SK-N-SH treated with all-trans-retinoic acid at 6 μM for 48 hours (cell line): Measurements from ENCODE around the gene SLC33A1.

Source experiments
- ATAC-seq: fragments of 200-7000 bp; cut with Tn5 transposase; 3 replicates; pipeline ENCODE4 v1.9.1; 2020; ENCODE audit warnings: mild to moderate bottlenecking, moderate library complexity
- ARNTL ChIP-seq: fragments of 450-650 bp; formaldehyde crosslinking; IDR thresholded peaks from 2 replicates; pipeline ENCODE4 v1.5.0; 2020; ENCODE audit warnings: low read depth, mild to moderate bottlenecking, moderate library complexity, borderline replicate concordance
- BACH2 ChIP-seq: fragments of 250-450 bp; sonication (Bioruptor Pico); IDR thresholded peaks from 2 replicates; pipeline ENCODE4 v1.9.0; 2021; ENCODE audit warnings: mild to moderate bottlenecking, borderline replicate concordance
- CSDC2 ChIP-seq: fragments of 250-450 bp; sonication (Bioruptor Pico); IDR thresholded peaks from 2 replicates; pipeline ENCODE4 v1.5.0; 2020; ENCODE audit warnings: mild to moderate bottlenecking, moderate library complexity
- CSRNP3 ChIP-seq: fragments of 250-450 bp; sonication (Bioruptor Pico); IDR thresholded peaks from 2 replicates; pipeline ENCODE4 v1.5.1; 2021; ENCODE audit warnings: mild to moderate bottlenecking, moderate library complexity
- ESRRG ChIP-seq: fragments of 250-450 bp; sonication (Bioruptor Pico); IDR thresholded peaks from 2 replicates; pipeline ENCODE4 v1.6.1; 2021; ENCODE audit warnings: mild to moderate bottlenecking
- GLIS3 ChIP-seq: fragments of 250-450 bp; sonication (Bioruptor Pico); IDR thresholded peaks from 2 replicates; pipeline ENCODE4 v1.5.0; 2020; ENCODE audit warnings: mild to moderate bottlenecking, moderate library complexity
- ISL1 ChIP-seq: fragments of 250-450 bp; sonication (Bioruptor Pico); IDR thresholded peaks from 2 replicates; pipeline ENCODE4 v2.1.2; 2022; ENCODE audit warnings: mild to moderate bottlenecking, moderate library complexity
- OSR1 ChIP-seq: fragments of 250-450 bp; sonication (Bioruptor Pico); IDR thresholded peaks from 2 replicates; pipeline ENCODE4 v1.8.0; 2022; ENCODE audit warnings: moderate library complexity, mild to moderate bottlenecking, inconsistent platforms
- PPARA ChIP-seq: fragments of 250-450 bp; sonication (Bioruptor Pico); IDR thresholded peaks from 2 replicates; pipeline ENCODE4 v1.5.0; 2020; ENCODE audit warnings: mild to moderate bottlenecking, borderline replicate concordance
- RARB ChIP-seq: fragments of 250-450 bp; sonication (Bioruptor Pico); IDR thresholded peaks from 2 replicates; pipeline ENCODE4 v1.8.0; 2021; ENCODE audit warnings: mild to moderate bottlenecking, moderate library complexity
- SNAI2 ChIP-seq: fragments of 250-450 bp; sonication (Bioruptor Pico); IDR thresholded peaks from 2 replicates; pipeline ENCODE4 v1.5.0; 2020; ENCODE audit warnings: mild to moderate bottlenecking, moderate library complexity
- TCF4 ChIP-seq: fragments of 250-450 bp; sonication (Bioruptor Pico); IDR thresholded peaks from 2 replicates; pipeline ENCODE4 v1.8.0; 2021; ENCODE audit warnings: mild to moderate bottlenecking, moderate library complexity, borderline replicate concordance
- TOX ChIP-seq: fragments of 250-450 bp; sonication (Bioruptor Pico); IDR thresholded peaks from 2 replicates; pipeline ENCODE4 v1.8.0; 2021; ENCODE audit warnings: mild to moderate bottlenecking, moderate library complexity, borderline replicate concordance
- ZC3H10 ChIP-seq: fragments of 250-450 bp; sonication (Bioruptor Pico); IDR thresholded peaks from 2 replicates; pipeline ENCODE4 v1.5.1; 2021; ENCODE audit warnings: mild to moderate bottlenecking, moderate library complexity
- ZFP3 ChIP-seq: fragments of 250-450 bp; sonication (Bioruptor Pico); IDR thresholded peaks from 2 replicates; pipeline ENCODE4 v1.5.0; 2020; ENCODE audit warnings: mild to moderate bottlenecking, moderate library complexity
- ZNF565 ChIP-seq: fragments of 450-650 bp; formaldehyde crosslinking; conservative IDR thresholded peaks from 2 replicates; pipeline ENCODE4 v1.5.0; 2020; ENCODE audit warnings: low read depth, mild to moderate bottlenecking, moderate library complexity
- ZNF70 ChIP-seq: fragments of 450-650 bp; formaldehyde crosslinking; IDR thresholded peaks from 2 replicates; pipeline ENCODE4 v1.5.0; 2020; ENCODE audit warnings: mild to moderate bottlenecking, moderate library complexity
- ZNF8 ChIP-seq: fragments of 450-650 bp; formaldehyde crosslinking; IDR thresholded peaks from 2 replicates; pipeline ENCODE4 v1.5.0; 2020; ENCODE audit warnings: mild to moderate bottlenecking, moderate library complexity
- TF ChIP-seq, protein P1 (sequence below): fragments of 250-450 bp; sonication (Bioruptor Pico); IDR thresholded peaks from 2 replicates; pipeline ENCODE4 v1.5.1; 2020; ENCODE audit warnings: low read depth, mild to moderate bottlenecking, moderate library complexity
- TF ChIP-seq, protein P2 (sequence below): fragments of 250-450 bp; sonication (Bioruptor Pico); IDR thresholded peaks from 2 replicates; pipeline ENCODE4 v1.8.0; 2021; ENCODE audit warnings: low read depth, mild to moderate bottlenecking, moderate library complexity, borderline replicate concordance
- TF ChIP-seq, protein P3 (sequence below): fragments of 250-450 bp; sonication (Bioruptor Pico); IDR thresholded peaks from 2 replicates; pipeline ENCODE4 v1.8.0; 2020; ENCODE audit warnings: mild to moderate bottlenecking, moderate library complexity, borderline replicate concordance

Gene SLC33A1

DNA sequence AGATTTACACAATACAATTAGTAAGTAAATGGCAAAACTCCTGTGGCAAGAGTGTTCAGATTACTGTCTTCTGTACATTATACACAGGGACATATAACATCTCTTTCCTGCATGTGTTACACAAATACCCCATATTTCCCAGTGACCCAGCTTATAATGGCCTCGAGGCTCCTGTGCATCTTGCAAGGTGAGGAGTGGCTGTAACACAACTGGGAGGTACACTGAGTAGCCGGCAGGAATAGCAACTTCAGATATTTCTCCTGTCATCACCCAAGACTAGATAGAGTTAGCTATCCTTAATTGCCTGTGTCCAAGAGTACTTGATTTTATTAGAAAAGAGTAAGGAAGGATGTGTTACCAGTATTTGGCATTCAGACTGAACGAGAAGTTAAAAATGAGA, 21.8 kb upstream of the SLC33A1 start:
- TF ChIP-seq PPARA (CRISPR knock-in tag) (no peak), ZFP3 (no peak), SNAI2 (CRISPR knock-in tag) (no peak), RARB (CRISPR knock-in tag) (no peak), TCF4 (CRISPR knock-in tag) (no peak)
- TF ChIP-seq, all 23 proteins: peak for 0

GRCh38 chr3:155872904-155873646, 18.8 kb upstream of the SLC33A1 start:
- no peak for TF ChIP-seq PPARA (CRISPR knock-in tag)
- no peak for TF ChIP-seq ESRRG (CRISPR knock-in tag)
- no peak for TF ChIP-seq GLIS3 (CRISPR knock-in tag)
- TF ChIP-seq, protein P1, sequence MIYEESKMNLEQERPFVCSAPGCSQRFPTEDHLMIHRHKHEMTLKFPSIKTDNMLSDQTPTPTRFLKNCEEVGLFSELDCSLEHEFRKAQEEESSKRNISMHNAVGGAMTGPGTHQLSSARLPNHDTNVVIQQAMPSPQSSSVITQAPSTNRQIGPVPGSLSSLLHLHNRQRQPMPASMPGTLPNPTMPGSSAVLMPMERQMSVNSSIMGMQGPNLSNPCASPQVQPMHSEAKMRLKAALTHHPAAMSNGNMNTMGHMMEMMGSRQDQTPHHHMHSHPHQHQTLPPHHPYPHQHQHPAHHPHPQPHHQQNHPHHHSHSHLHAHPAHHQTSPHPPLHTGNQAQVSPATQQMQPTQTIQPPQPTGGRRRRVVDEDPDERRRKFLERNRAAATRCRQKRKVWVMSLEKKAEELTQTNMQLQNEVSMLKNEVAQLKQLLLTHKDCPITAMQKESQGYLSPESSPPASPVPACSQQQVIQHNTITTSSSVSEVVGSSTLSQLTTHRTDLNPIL (CRISPR knock-in tag) = no peak
- TF ChIP-seq CSRNP3 = no peak
- no peak for TF ChIP-seq ARNTL (CRISPR knock-in tag)
- no peak for TF ChIP-seq ZNF565 (CRISPR knock-in tag)
- no peak for TF ChIP-seq RARB (CRISPR knock-in tag)
- TF ChIP-seq TOX (CRISPR knock-in tag) = no peak
- no peak for TF ChIP-seq ZC3H10 (CRISPR knock-in tag)
- no peak for TF ChIP-seq OSR1 (CRISPR knock-in tag)
- TF ChIP-seq, all 23 proteins: peak for 0
- no peak for ATAC-seq

More for the DNA sequence above, 21.8 kb upstream of the SLC33A1 start:
- no peak for ATAC-seq

DNA sequence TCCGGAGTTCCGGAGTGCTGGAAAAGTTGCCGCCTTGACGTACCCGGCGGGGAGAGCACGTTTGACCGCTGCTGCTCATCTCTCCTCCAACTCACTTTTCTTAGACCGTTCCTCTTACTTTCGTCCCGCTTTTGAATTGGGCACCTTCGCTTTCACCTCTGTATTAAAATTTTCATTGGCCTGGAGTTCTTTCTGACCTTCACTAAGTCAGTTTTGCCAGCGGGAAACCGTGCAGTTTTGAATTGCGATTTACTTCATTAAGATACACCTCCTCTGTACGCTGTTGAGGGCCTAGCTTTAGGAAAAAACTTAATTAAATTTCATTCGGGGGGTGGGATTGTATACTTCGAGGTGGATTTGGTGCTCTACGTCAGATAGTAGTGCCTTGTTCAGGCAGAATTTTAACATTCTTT, 17.5 kb upstream of the SLC33A1 start:
- no peak for ATAC-seq
- no peak for TF ChIP-seq RARB (CRISPR knock-in tag)
- TF ChIP-seq, protein P2, sequence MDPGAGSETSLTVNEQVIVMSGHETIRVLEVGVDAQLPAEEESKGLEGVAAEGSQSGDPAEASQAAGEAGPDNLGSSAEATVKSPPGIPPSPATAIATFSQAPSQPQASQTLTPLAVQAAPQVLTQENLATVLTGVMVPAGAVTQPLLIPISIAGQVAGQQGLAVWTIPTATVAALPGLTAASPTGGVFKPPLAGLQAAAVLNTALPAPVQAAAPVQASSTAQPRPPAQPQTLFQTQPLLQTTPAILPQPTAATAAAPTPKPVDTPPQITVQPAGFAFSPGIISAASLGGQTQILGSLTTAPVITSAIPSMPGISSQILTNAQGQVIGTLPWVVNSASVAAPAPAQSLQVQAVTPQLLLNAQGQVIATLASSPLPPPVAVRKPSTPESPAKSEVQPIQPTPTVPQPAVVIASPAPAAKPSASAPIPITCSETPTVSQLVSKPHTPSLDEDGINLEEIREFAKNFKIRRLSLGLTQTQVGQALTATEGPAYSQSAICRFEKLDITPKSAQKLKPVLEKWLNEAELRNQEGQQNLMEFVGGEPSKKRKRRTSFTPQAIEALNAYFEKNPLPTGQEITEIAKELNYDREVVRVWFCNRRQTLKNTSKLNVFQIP (CRISPR knock-in tag) = no peak
- no peak for TF ChIP-seq ZC3H10 (CRISPR knock-in tag)
- TF ChIP-seq PPARA (CRISPR knock-in tag) = no peak
- TF ChIP-seq, protein P3, sequence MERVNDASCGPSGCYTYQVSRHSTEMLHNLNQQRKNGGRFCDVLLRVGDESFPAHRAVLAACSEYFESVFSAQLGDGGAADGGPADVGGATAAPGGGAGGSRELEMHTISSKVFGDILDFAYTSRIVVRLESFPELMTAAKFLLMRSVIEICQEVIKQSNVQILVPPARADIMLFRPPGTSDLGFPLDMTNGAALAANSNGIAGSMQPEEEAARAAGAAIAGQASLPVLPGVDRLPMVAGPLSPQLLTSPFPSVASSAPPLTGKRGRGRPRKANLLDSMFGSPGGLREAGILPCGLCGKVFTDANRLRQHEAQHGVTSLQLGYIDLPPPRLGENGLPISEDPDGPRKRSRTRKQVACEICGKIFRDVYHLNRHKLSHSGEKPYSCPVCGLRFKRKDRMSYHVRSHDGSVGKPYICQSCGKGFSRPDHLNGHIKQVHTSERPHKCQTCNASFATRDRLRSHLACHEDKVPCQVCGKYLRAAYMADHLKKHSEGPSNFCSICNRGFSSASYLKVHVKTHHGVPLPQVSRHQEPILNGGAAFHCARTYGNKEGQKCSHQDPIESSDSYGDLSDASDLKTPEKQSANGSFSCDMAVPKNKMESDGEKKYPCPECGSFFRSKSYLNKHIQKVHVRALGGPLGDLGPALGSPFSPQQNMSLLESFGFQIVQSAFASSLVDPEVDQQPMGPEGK = no peak
- TF ChIP-seq ZNF8 (CRISPR knock-in tag) = no peak
- no peak for TF ChIP-seq ISL1
- TF ChIP-seq SNAI2 (CRISPR knock-in tag) = no peak

- peak; percentile 43 for ATAC-seq
- no peak for TF ChIP-seq GLIS3 (CRISPR knock-in tag)
- TF ChIP-seq ZNF70 (CRISPR knock-in tag) = no peak
- no peak for TF ChIP-seq BACH2 (CRISPR knock-in tag)
- no peak for TF ChIP-seq ZFP3
- no peak for TF ChIP-seq PPARA (CRISPR knock-in tag)
- no peak for TF ChIP-seq ARNTL (CRISPR knock-in tag)
- no peak for TF ChIP-seq ESRRG (CRISPR knock-in tag)
- TF ChIP-seq, protein P2 (CRISPR knock-in tag) = no peak
- no peak for TF ChIP-seq OSR1 (CRISPR knock-in tag)
- no peak for TF ChIP-seq CSDC2 (CRISPR knock-in tag)
- no peak for TF ChIP-seq ZC3H10 (CRISPR knock-in tag)
- TF ChIP-seq RARB (CRISPR knock-in tag) = no peak
- no peak for TF ChIP-seq ISL1
- TF ChIP-seq, protein P3 = no peak
- TF ChIP-seq ZNF8 (CRISPR knock-in tag) = no peak
- no peak for TF ChIP-seq SNAI2 (CRISPR knock-in tag)
These were observed 16.9 kb upstream of the SLC33A1 start for GRCh38 chr3:155870945-155871745.
